ENCODE measurements around the gene PLXNB3.

DNA sequence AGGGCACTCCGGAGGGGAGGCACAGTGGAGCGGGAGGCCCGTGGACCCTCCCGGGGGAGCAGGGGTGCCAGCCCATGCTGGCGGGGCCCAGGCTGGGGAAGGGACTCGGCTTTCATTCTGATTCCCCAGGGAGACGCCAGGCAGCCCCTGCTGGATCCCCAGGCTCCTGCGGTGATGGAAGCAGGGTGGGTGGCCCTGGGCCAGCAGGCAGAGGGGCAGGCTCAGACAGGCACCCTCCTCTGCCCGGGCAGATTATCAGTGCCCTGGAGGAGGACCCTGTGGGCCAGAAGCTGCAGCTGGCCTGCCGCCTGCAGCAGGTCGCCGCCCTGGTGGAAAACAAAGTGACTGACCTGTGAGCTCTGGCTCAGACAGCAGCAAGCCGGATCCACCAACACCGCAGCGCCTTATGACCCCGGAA is 14.6 kb downstream of the PLXNB3 start:
- TF ChIP-seq, protein P1, sequence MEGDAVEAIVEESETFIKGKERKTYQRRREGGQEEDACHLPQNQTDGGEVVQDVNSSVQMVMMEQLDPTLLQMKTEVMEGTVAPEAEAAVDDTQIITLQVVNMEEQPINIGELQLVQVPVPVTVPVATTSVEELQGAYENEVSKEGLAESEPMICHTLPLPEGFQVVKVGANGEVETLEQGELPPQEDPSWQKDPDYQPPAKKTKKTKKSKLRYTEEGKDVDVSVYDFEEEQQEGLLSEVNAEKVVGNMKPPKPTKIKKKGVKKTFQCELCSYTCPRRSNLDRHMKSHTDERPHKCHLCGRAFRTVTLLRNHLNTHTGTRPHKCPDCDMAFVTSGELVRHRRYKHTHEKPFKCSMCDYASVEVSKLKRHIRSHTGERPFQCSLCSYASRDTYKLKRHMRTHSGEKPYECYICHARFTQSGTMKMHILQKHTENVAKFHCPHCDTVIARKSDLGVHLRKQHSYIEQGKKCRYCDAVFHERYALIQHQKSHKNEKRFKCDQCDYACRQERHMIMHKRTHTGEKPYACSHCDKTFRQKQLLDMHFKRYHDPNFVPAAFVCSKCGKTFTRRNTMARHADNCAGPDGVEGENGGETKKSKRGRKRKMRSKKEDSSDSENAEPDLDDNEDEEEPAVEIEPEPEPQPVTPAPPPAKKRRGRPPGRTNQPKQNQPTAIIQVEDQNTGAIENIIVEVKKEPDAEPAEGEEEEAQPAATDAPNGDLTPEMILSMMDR (IDR thresholded peaks at IDR 0.05): no peak
- no peak for TF ChIP-seq EZH2 (IDR thresholded peaks at IDR 0.05; ENCODE audit: borderline replicate concordance, insufficient read depth, low read depth, low read length, poor library complexity, severe bottlenecking)

All from B cell (primary cell).